Left lobe of liver (tissue), 2 donors: Measurements from ENCODE around the gene WDR54. TPM values are rescaled to one million over a fixed set of nuclear protein-coding genes. Genes with fewer than 3 reads are reported as not detected.
A peak's percentile ranks its signal among the peaks of the same experiment; 100 is the strongest.
"Not testable (repeated sequence)": the region's sequence is repeated elsewhere in the genome, so short reads cannot be mapped to it uniquely, and the experiment has no call there.

Experiments used
- ATAC-seq: fragments of 200-7000 bp; cut with Tn5 transposase; one replicate; pipeline ENCODE4 v1.9.1; 2020; ENCODE audit warnings: mild to moderate bottlenecking, moderate library complexity
- DNase-seq: peaks from one replicate; pipeline ENCODE4 v3.0.0-alpha.2; 2020; ENCODE audit warnings: low spot score
- total RNA-seq: library from RNA; stranded (reverse); gene quantifications from one replicate; pipeline ENCODE4 v1.2.1, GENCODE V29; 2021
- donor health status: DM: no; HTN: no; CAD: no; lungs with moderate emphysema.
- donor health status: DM: no; HTN: yes; CAD: no.

The WDR54 gene
- total RNA-seq, 1 donor from 2014 or later, result 1.5 TPM

DNA sequence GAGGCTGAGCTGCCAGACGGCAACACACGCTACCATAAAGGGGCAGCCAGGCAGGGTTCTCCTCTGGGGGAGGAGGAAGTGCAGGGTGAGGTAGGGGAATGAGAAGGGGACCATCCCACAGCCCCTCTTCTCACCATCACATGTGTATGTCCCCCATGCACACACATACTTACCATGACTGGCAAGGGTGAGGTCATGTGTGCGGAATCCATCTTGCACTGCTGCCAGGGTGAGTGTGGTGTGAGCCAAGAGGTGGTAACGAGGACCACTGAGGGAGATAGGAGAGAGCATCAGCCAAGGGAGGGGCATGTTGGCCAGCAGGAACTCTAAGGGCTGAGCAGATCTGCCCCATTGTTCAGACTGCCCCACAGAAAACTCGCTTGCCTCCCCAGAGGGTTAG, 7.1 kb downstream of the WDR54 start:
- no peak for ATAC-seq

GRCh38 chr2:74429487-74430451, 8.2 kb downstream of the WDR54 start:
- peak; percentile 82 for ATAC-seq
- DNase-seq, result peak; percentile 92

More for the DNA sequence above, 7.1 kb downstream of the WDR54 start:
- no peak for DNase-seq

DNA sequence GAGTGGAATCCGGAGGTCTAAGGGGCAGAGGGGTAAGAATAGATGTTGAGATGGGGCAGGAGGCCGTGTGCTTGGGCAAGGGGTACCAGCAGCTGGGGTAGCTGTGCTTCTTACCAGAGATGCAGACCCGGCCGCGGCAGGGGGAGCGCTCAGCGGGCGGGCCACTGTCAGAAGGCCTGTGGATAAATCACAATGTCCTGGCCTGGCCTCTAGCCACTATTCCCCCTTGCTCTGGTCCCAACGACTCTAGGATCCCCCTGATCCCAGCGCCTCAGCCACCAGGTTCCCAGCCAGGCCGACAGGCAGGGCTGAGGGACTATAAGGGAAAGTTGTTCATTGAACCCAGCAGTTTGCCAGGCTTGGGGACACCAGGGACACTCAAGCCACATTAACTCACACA, 9.0 kb downstream of the WDR54 start:
- DNase-seq, result no peak

DNA sequence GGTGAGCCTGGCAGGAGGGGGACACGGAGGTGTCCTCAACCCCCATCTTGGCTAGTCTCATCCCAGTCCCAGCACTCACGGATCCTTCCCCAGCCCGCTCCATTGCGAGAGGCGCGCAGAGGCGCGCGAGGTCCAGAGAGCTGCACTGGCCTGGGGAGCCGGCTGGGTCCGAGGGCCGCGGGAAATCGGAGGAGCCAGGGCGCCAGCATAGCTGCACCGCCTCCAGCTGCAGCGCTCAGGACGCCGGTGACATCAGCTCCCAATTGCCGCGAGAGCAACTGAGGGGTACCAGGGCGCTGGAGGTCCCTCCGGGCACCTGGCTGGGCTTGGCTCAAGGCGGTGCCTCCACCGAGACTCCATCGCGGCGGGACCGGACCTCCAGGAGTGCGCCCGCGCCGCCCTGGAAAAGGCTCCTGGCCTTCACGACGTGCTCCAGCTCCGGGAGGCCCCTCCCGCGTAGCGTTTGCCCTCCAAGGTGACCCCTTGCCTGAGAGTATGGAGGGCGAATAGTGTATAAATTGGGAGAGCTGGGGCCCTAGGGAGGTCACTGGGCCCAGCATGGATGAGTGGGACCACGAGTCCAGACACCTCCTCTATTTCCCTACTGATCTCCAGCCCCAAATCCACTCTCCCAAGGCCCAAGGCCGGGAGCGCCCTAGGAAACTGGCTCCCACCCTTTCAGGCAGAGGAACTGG, 14.7 kb downstream of the WDR54 start:
- ATAC-seq (no peak), DNase-seq (no peak)

More for the DNA sequence above, 9.0 kb downstream of the WDR54 start:
- ATAC-seq, result peak; percentile 51

GRCh38 chr2:74436848-74437695, 15.5 kb downstream of the WDR54 start:
- DNase-seq (no peak), ATAC-seq (no peak)

DNA sequence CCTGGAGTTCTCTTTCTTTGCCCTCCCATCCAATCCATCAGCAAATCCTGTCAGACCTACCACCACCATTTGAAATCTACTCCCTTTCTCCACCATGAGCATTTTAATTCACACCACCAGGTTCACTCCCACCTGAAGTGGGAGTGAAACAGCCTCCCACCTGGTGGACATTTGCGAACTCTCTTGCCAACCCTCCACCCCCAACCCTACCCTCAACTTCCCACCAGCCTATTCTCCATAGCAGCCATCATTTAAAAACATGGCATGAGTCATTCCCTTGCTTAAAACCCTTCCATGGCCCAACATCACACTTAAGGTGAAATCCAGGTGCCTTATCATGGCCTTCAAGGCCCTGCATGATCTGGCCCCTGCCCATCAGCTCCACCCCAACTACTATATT, 16.7 kb downstream of the WDR54 start:
- ATAC-seq, result no peak
- no peak for DNase-seq

DNA sequence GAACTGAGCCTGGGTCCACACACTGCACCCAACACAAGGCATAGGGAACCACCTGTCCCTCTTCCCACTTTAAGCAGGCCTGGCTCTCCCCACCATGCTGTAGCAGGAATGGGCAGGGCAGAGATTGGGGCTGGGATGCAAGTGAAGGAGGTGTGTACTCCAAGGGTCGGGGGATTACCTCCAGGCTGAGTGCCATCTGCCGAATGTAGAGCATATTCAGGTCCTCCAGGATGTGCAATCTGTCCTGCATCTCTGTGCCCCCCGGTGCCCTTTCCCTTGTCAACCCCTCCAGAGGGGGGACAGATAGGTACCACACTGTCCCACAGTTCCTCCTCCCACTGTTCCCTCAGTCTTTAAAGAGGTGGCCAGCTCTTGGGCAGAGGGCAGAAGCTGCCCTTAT, 17.8 kb downstream of the WDR54 start:
- ATAC-seq (no peak), DNase-seq (no peak)

DNA sequence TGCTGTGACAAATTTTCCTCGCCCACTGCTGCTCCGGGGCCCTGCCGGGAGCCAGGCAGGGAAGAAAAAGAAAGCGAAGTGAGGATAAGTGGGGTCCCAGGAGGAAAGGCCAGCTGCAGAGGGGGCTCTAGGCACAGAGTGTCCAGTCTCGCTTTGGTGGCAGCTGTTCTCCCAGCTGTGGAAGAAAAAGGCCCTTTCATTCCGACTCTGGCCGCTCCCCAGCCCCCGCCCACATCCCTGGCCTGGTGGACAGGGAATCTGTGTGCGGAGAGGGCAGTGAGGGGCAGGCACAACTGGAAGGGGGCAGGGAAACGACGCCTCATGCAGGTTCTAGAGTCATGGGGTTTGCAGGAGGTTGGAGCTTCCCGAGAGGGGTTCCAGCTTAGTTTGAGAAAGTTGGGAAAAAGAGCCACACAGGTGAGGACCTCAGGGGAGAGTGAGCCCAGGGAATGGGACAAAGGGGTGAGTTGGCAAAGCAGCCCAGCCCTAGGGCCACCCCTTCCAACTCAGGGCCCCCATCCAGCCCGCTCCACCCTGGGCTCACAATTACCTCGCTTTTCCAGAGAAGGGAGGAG, 18.4 kb downstream of the WDR54 start:
- DNase-seq, result no peak
- peak; percentile 21 for ATAC-seq

- DNase-seq, result peak; percentile 89
Measured at GRCh38 chr2:74440378-74441169, 19.0 kb downstream of the WDR54 start.

DNA sequence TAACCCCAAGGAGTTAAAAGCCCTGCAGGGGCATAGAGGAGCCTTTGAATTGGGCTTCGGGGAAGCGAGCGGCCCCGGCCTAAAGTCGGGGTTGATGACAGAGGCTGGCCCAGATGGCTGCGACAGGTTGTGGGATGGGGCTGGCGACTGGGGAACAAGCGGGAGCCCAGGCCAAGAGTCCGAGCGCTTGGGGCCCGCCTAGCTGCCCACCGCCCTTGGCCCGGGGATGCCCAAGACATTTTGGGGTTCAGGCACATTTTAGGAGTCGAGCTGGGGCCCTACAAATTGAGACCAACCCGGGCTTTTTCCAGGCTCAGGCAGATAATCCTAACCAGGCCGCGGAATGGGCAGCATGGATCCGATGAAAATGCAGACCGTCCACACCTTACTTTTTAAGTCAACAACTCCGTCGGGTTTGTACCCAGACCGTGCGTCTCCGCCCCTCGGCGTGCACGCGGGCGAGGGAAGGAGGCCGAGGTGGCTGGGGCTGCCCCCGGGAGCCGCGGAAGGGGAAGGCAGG, 19.7 kb downstream of the WDR54 start:
- DNase-seq (no peak), ATAC-seq (peak; percentile 7)

More at GRCh38 chr2:74440378-74441169, 19.0 kb downstream of the WDR54 start:
- peak; percentile 80 for ATAC-seq

- peak; percentile 71 for ATAC-seq
- peak; percentile 89 for DNase-seq
Measured at GRCh38 chr2:74441690-74442482, 20.4 kb downstream of the WDR54 start, which contains the start of gene RTKN. Gene RTKN (minus strand): TSS chr2:74441937. CDS start chr2:74441816, 121 bp downstream.

DNA sequence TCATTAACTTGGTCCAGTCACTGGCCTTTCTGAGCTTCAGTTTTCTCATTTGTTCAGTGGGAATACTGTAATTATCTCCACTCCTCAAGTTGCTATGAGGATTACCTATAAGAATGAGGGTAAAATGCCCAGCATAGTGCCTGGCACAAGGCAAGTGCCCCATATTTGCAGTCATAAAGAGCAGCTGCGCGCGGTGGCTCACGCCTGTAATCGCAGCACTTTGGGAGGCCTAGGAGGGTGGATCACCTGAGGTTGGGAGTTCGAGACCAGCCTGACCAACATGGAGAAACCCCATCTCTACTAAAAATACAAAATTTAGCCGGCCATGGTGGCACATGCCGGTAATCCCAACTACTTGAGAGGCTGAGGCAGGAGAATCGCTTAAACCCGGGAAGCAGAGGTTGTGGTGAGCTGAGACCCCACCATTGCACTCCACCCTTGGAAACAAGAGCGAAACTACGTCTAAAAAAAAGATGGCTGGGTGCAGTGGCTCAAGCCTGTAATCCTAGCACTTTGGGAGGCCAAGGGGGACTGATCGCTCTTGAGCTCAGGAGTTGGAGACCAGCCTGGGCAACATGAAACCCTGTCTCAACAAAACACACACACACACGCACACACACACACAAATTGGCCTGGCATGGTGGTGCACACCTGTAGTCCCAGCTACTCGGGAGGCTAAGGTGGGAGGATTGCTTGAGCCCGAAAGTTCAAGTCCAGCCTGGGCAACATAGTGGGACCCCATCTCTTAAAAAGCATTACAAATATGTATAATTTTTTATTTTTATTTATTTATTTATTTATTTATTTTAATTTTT, 21.2 kb downstream of the WDR54 start:
- ATAC-seq, DNase-seq: not testable (repeated sequence)

- ATAC-seq (no peak), DNase-seq (no peak)
Measured at GRCh38 chr2:74444498-74445318, 23.2 kb downstream of the WDR54 start.

- DNase-seq, result peak; percentile 76
- peak; percentile 82 for ATAC-seq
Measured at GRCh38 chr2:74447230-74447999, 25.9 kb downstream of the WDR54 start.

DNA sequence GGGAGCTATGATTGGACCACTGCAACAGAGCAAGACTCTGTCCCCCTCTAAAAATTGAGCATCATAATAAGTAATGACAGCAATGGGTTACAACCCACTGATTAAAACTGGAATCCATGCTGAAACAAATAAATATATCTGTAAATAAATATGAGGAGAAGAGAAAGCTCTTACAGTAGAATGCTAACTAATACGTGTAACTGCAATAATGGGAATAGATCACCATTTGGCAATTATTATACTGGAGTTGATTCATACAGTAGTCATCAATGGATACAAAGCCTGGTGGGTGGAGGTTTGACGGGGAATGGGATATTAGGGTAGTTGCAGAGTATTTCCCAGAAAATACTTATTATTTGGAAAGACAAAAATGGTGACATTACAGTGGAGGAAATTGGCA, 27.2 kb downstream of the WDR54 start:
- ATAC-seq (no peak), DNase-seq (no peak)

- ATAC-seq, result no peak
Measured at GRCh38 chr2:74450570-74451190, 29.1 kb downstream of the WDR54 start.

More at GRCh38 chr2:74450570-74451190, 29.1 kb downstream of the WDR54 start:
- no peak for DNase-seq
